HG02870 (cell line): ENCODE measurements around the gene IQUB.
A peak's percentile ranks its signal among the peaks of the same experiment; 100 is the strongest.
"Not testable (repeated sequence)": the region's sequence is repeated elsewhere in the genome, so short reads cannot be mapped to it uniquely, and the experiment has no call there.

Experiments used
- ATAC-seq: cut with Tn5 transposase; IDR thresholded peaks from one replicate; pipeline ENCODE4 v1.9.1; 2021; ENCODE audit warnings: mild to moderate bottlenecking, moderate library complexity; ENCODE audit not compliant: unreplicated experiment

IQUB gene

DNA sequence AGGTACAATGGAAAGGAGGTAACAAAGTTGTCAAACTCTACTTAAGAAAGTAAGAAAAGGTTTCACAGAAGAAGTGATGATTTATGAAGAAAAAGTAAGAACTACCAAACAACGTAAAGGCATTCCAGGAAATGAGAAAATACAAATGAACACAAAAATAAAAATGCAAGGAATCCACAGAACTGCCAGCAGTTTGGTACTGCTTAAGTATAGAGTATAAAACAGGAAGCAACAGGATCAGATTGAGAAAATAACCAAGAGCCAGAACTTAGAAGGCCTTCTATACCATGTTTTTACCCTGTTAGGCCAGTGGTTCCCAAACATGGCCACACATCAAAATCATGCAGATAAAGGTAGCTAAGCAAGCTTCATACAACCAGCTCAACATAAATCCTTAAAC lies 14.0 kb upstream of the IQUB start:
- no peak for ATAC-seq

DNA sequence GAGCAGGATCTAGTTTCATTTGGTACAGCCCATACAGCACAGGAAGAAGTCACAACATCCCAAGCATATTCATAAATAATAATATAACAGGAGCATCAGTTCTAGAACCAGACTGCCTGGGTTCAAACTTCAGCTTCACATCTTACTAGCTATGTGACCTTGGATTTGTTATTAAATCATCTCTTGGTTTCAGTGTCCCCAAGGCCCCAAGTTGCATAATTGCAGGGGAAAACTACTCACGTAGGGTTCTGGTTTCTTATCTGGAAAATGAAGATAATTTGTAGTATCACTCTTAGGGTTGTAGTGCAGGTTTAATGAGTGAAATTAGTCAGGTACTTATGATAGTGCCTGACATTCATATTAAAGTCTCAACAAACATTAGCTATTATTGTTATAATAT lies 5.5 kb upstream of the IQUB start:
- no peak for ATAC-seq

DNA sequence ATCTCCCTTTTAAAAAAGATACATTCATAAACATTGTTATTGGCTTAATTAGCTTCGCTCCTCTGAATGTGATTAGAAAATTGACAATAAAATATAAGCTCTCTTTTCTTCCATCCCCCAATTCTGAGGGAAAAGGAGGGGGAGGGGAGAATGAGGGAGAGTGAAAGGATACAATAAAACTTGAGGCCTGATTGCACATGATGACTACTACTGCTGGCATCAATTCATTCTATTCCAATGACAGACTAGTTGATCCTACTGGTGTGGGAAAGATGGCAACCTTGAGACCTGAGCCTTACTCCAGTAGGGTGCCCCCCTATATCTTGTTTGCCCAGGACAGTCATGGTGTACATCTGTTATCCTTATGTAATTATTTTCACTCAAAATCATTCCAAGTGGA lies 4.5 kb upstream of the IQUB start:
- ATAC-seq, result no peak

DNA sequence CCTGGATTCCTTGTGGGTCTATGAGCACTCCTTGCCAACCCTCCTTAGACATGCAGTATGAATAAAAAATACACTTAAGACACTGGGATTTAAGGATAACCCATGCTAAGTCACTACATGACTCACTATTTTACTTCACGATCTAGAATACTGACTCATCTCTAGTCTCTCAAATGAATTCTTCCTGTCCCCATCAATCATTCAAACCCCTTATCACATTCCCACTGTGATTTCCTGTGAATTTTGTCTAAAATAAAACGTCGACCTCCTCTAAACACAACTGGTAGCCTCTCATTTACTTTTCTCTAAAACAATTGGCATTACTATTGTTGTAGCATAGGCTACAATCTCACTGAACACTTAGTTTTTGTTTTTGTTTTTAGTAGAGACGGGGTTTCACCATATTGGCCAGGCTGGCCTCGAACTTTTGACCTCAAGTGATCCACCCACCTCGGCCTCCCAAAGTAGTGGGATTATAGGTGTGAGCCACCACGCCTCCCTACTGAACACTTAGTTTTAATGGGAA lies 3.9 kb upstream of the IQUB start:
- no peak for ATAC-seq

DNA sequence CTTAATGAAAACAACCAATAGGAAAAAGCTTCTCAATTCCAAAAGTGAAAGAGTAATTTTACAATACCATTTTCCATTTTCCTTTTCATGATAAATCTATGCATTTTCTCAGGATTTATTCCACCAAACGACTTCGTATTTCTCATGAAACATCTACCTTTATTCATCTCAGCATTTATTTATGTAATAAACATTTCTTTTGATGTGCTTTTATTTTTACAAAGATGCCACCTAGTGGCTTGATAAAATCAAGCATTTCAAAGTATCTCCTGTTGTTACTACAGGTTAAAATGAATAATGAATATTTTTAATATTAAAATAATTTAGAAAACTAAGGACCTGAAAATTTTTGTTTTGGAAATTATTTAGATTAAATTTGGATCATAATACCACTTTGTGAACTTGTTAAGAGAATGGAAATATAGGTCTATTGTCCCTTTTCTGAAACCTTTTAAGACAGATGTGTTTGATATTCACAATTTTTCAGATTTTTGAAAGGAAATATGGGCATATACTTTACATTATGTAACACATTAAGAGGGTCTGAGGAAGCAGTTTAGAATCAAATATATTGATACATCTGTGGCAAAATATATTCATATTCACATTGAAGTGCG lies 2.7 kb upstream of the IQUB start:
- no peak for ATAC-seq

DNA sequence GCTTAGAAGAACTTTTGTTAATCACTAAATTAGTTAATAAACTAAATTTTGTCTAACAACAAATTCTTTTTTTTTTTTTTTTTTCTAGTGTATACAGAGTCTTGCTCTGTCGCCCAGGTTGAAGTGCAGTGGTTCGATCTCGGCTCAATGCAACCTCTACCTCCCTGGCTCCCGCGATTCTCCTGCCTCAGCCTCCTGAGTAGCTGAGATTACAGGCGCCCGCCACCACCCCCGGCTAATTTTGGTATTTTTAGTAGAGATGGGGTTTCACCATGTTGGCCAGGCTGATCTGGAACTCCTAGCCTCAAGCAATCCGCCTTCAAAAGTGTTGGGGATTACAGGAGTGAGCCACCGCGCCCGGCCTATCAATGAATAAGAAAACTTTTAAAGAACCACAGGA lies 1.1 kb upstream of the IQUB start:
- no peak for ATAC-seq

DNA sequence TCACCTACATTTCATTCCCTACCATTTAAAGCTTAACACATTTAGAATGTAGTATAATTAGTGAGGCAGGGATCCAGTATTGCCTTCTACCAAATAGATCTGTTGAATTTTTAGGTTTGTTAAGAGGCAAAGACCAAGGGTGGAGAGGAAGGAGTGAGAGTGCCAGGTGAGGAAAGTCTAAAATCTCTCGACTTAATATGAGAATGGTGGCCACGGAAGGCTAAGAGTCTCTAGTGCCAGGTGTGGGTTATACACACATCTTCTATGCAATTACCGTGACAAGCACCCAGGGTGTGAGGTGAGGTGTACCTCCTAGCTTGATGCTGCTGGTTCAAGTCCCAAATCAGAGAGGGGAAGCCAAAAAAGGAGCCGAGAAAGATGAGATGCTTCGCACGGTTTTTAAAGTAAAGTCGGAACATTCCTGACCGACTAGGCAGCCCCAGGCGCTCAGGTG lies 439 bp downstream of the IQUB start:
- peak; percentile 5 for ATAC-seq

DNA sequence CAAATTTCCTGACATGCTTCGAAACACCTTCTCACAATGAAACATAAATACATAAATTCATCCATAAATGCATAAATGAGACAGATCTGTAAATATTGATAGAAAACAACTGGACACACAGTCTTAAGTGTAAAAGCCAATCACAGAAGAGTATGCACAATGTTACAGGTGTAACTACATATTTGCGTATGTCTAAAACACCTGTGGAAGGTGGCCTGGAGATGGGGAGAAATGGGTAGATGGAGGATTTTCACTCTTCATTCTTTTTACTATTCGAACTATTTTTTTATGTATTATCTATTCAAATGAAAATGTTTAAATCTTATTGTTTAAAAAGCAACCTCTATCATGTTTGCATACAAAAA lies 860 bp downstream of the IQUB start:
- ATAC-seq, result no peak

DNA sequence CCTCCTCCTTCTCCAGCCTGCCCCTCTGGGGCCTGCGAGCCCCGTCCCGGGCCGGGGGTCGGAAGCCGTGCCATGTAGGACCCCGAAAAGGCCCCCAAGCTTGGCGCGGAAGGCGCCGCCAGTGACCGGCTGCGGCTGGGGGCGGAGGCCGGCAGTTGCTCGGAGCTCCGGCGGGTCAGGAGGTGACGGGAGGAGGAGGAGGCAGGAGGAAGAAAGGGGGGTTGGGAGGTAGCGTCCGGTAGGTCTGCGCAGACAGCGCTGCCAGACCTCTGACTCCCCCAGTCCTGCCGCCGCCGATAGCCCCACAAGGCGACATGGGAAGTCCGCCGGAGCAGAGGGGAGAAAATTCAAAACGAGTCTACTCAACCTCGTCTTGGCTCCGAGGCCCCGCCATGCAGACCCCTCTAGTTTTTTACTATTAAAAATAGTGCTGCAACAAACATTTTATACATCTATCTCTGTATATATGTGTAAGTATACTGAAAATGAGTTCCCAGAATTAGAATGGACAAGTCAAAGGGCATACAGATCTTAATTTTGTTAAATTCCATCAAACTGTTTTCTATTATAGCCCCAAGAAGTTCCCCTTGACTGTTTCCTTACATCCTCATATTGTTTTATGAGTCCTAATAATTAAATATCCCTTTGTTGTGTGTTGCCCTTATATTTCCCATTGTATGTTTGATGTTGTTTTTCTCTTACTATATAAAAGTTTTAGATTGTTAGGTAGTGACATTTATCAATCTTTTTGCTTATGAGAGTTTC lies 1.4 kb downstream of the IQUB start:
- not testable (repeated sequence) for ATAC-seq

DNA sequence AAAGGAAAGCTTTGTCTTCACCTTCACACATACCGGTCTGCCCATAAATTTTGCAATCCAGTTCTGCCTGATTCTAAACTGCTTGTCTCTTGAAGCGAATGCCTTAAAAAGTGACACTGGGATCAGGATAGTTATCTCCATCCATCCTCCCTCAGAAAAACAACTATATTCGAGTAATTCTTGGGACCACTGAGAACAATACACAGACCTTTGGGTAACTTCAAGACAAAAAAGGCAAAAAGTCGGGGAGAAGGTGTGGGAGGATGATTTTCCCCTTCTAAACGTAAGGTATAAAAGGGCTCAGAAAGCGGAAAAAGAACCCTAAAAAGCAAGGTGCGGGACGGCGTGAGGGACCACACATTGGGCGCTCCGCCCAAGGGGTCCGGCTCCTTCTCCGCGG lies 2.1 kb downstream of the IQUB start:
- ATAC-seq, result not testable (repeated sequence)

DNA sequence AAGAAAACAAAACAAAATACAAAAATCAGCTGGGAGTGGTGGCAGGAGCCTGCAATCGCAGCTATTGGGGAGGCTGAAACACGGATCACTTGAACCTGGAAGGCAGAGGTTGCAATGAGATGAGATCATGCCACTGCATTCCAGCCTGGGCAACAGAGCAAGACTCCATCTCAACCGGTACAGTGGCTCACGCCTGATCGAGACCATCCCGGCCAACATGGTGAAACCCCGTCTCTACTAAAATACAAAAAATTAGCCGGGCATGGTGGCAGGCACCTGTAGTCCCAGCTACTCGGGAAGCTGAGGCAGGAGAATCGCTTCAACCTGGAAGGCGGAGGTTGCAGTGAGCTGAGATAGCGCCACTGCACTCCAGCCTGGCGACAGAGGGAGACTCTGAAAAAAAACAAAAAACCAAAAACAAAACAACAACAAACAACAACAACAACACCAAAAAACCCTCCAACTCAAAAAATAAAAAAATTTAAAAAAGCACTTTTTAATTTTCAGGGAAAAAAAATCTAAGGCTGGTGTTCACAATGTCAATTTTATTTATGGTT lies 4.3 kb downstream of the IQUB start:
- ATAC-seq, result not testable (repeated sequence)

DNA sequence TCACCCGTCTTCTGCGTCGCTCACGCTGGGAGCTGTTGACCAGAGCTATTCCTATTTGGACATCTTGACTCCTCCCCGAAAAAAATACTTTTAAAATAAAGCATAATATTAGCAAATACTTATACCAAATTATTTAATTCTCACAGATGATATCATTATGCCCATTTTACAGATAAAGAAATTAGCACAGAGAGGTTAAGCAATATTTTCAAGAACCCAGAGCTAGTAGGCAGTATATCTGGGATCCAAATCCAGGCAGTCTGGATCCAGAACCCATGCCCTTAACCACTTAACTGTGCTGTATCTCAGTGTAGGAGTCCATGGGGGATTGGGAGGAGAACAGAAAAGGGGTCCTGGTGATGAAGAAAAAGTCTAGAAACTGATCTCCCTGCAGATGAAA lies 6.1 kb downstream of the IQUB start:
- no peak for ATAC-seq

DNA sequence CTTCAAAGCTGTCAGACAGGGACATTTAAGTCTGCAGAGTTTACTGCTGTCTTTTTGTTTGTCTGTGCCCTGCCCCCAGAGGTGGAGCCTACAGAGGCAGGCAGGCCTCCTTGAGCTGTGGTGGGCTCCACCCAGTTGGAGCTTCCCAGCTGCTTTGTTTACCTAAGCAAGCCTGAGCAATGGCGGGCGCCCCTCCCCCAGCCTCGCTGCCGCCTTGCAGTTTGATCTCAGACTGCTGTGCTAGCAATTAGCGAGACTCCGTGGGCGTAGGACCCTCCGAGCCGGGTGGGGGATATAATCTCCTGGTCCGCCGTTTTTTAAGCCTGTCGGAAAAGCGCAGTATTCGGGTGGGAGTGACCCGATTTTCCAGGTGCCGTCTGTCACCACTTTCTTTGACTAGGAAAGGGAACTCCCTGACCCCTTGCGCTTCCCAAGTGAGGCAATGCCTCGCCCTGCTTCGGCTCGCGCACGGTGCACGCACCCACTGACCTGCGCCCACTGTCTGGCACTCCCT lies 6.6 kb downstream of the IQUB start:
- not testable (repeated sequence) for ATAC-seq

DNA sequence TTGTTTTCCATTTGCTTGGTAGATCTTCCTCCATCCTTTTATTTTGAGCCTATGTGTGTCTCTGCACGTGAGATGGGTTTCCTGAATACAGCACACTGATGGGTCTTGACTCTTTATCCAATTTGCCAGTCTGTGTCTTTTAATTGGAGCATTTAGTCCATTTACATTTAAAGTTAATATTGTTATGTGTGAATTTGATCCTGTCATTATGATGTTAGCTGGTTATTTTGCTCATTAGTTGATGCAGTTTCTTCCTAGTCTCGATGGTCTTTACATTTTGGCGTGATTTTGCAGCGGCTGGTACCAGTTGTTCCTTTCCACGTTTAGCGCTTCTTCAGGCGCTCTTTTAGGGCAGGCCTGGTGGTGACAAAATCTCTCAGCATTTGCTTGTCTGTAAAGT lies 7.9 kb downstream of the IQUB start:
- not testable (repeated sequence) for ATAC-seq

DNA sequence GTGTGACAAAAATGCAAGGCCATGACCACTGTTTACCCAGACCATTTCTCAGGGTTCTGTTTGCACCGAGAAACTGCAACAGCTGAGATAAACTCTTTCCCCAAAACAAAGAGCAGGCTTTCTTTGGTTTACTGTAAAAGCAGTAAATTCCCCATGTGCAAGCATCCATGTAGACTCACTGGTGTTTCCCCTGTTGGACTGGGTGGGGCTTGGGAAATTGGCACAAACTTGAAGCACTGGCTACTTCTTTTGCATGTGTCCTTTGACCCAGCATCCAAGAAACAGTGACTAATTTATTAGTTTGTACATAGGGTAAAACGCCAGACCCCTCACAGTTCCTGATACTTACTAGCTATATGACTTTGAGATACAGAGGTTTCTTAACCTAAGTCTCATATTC lies 12.3 kb downstream of the IQUB start:
- no peak for ATAC-seq

DNA sequence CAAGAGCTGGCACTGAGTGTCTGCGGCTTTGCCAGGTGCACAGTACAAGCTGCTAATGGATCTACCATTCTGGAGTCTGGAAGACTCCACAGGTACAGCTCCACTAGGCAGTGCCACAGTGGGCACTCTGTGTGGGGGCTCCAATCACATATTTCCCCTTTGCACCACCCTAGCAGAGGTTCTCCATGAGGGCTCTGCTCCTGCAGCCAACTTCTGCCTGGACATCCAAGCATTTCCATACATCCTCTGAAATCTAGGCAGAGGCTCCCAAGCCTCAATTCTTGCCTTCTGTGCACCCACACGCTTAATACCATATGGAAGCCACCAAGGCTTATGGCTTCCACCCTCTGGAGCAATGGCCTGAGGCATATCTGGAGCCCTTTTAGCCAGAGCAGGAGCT lies 29.2 kb downstream of the IQUB start:
- no peak for ATAC-seq

DNA sequence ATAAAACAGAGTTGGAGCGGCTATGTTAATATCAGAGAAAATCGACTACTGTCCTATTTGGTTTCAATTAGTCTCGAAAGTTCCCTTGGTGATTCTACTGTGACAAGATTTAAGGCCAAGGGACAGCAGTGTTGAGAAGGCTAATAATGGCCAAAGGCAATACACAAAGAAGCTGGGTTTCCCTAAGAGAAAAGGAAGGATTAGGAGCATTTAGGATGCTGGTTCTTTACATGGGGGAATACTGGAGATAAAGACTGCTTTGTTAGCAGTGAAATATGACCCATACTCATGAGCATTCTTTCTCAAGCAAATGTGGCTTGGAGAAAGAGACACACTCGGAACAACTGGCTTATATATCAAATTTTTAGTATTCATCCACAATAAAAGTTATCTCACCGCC lies 32.2 kb downstream of the IQUB start:
- no peak for ATAC-seq

DNA sequence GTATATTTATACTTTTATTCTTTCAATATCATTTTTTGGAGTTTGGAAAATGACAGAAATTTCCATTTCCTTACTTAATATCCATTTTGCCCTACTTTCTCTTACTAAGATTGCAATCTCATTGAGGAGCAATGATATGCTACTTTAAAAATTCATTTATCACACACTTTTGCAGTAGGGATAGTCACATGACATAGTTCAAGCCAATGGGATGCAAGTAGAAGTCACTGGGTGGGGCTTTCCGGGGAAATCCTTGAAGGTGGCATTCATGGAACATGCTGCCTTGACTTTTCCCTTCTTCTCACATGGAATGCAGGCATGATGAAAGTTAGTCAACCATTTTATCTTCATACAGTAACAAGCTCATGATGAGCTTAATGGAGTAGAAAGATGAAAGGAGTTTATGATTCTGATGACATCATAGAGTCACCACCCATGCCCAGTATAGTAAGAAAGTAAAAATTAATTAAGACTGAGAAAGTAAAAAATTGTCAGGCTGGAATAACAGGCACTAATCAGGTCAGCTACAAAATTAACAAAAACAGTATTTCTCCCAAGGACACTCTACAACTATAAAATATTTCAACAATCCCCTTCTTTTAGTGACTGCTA lies 33.4 kb downstream of the IQUB start:
- no peak for ATAC-seq

DNA sequence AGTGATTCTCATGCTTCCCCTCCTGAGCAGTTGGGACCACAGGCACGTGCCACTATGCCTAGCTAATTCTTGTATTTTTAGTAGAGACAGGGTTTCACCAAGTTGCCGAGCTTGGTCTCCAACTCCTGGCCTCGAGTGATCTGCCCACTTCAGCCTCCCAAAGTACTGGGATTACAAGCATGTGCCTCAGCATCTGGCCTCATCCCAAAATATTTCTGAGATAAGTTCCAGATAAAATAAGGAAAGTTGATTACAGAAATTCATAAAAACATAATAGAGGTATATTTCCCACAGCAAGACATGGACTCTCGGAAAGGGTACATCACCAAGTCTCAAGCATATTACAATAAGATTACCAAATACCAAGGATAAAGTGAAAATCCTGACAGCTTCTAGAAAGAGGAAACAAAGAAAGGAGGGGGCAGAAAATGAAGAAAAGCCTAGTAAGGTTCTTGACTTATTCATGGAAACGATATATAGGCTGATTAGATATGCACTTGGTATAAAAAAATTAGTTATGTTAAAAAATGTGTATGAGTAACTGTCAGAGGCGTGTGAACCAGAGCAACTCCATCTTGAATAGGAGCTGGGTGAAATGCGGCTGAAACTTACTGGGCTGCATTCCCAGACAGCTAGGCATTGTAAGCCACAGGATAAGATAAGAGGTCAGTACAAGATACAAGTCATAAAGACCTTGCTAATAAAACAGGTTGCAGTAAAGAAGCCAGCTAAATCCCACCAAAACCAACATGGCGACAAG lies 35.0 kb downstream of the IQUB start:
- no peak for ATAC-seq

DNA sequence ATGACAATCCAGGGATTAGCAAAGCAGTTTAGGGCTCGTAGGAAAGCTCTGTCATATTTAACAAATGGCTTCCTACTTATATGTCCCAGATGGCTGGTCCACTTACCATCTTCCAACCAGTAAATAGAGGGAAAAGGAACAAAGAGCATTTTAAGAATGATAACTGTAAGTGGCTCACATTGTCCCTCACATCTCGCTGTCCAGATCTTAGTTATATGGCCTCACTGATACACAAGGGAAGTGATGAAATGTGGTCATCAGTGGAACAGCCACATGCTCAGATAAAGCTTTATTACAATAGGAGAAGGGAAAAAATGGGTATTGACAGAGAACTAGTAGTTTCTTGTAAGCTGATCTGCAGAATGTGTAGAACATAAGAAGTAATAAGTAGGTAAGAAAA lies 35.8 kb downstream of the IQUB start:
- no peak for ATAC-seq

DNA sequence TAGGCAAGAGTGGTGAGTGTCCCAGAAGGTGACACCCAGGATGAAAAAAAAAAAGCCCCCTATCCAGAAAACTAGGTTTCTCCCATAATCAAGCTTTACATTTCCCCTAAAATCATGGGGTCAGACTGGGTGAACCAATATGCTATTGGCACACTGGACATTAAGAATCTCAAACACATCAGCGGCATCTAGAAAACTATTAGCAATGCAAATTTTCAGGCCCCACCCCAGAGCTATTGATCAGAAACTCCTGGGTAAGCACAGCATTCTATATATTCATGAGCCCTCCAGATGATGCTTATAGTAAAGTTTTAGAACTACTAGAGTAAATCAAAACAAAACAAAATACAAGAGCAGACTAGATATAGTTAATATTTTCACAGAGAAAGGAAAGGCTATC lies 36.4 kb downstream of the IQUB start:
- no peak for ATAC-seq
